ENCODE data around the gene MTMR12.
"Not testable (repeated sequence)": the region's sequence is repeated elsewhere in the genome, so short reads cannot be mapped to it uniquely, and the experiment has no call there.

- TF ChIP-seq SMC3 (IDR thresholded peaks at IDR 0.05; ENCODE audit: low read length); ELF4 (CRISPR knock-in tag; IDR thresholded peaks at IDR 0.05; ENCODE audit: borderline replicate concordance): not testable (repeated sequence)
Observed at GRCh38 chr5:32290501-32290900, 22.2 kb downstream of the MTMR12 start.

All from HepG2 (cell line).